GM12864 (cell line): ENCODE data around the gene PLXDC2.

Experiments
- DNase-seq: peaks from one replicate; pipeline ENCODE4 v3.0.0-alpha.2; 2011; ENCODE audit warnings: low read depth
- H3K4me3 ChIP-seq: 2 replicates; pipeline ENCODE4 v1.5.1; 2011; ENCODE audit warnings: mild to moderate bottlenecking, low read depth, low read length, control low read depth
- CTCF ChIP-seq: IDR thresholded peaks from 2 replicates; pipeline ENCODE4 v1.5.1; 2011; ENCODE audit warnings: low read depth, mild to moderate bottlenecking, moderate library complexity, low read length, control low read depth, inconsistent platforms; ENCODE audit errors: missing control alignments

Gene PLXDC2

GRCh38 chr10:19954601-19955000 is 138.4 kb downstream of the PLXDC2 start:
- no peak for TF ChIP-seq CTCF
- DNase-seq = no peak
- H3K4me3 ChIP-seq = no peak overlapping the region

DNA sequence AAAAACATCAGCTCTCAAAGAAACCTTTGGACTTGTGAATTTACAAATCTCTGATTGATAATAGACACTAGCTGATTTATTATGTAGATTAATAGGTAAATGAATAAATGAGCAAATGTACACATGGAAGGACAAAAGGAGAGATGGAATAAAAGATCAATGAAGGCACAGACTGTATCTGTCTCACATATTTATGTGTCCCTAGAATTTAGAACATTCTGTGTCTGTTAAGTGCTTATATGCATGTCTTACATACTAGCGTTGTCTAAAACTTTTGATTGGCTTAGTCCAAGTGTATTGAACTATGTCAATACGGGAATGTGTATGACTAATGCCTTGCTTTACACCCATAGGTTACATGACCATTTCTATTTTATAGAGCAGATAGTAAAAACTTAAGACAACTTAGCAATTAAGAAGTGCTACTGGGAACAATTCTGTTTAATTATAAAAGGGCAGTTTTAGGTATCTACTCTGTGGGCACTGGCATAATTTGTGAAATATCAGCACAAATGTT is 140.3 kb downstream of the PLXDC2 start:
- no peak for TF ChIP-seq CTCF
- no peak overlapping the region for H3K4me3 ChIP-seq
- DNase-seq = no peak

DNA sequence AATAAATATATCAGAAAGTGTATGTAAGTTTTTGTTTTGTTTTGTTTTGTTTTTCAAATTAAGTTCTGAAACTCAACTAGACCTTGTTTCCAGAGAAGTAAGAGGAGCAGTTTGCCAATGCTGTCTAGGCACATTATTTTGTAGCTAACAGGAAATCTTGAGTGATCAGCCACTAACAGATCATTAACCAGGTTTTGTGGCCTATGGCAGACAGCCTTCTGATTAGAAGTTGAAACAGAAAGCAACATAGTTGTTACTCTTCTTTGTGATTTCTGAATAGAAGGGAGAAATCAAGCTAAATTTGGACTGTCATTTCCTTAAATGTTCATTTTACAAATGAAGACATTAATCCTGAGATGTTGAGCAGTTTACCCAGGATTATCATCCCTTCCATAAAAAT is 142.6 kb downstream of the PLXDC2 start:
- no peak overlapping the region for H3K4me3 ChIP-seq
- TF ChIP-seq CTCF = no peak
- DNase-seq = no peak

DNA sequence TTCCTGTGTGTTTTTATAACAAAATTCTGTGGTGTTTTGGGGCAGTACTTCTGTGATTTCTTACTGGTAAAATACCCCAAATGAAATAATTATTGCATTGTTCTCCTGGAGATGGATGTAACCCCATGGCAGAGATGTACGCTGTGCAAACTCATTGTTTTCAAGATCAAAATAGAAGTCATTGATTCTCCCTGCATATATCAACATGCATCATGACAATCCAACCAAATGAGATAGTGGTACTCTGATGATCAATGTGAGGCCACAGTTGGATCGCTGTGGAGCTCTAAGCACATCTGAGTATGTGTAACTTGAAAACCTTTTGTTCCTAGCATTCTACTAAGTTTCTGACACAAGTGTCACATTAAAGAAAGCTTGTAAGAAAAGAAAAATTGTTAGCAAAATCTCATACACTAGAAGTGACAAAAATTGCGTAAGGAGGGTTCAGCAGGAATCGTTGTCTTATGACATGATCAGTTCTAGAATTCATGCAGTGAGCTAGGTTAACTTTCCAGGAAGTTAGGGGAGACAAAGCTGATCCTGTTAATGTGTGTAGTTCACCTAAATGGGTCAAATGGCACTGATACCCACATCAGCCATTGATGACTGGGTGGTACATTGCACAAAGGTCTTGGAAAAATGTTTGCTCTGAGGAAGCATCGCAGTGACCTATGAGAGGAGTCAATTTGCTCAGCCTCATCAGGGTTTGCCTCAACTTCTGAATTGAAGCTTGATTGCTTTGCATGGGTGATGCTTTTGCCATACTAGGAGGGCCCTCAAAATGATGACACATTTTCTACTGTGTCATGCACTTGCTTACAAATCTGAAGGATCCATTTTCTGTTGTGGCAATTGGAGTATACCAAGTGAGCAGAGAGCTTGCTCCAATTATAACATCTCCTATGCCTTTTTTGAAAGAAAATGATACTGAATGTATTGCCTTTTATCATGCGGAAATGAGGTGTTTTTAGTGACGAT is 145.1 kb downstream of the PLXDC2 start:
- DNase-seq = no peak
- TF ChIP-seq CTCF = no peak
- no peak overlapping the region for H3K4me3 ChIP-seq

DNA sequence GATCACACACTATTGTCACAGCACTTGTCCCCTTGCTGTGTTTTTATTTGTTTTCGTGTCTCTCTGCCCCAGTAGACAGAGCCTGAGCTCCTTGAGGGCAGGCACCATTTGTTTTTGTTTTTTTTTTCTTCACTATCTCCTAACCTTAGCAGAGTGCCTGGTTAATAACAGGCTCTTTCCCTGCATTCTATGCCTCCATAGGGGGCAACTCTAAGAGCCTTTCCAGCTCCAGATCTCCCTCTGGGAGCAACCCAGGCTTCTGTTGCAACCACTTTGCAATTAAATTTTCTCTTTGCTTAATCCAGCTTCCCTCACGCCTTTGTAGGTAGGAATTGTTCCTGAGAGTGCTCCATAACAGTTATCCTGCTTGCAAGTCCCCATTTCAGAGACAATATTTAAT is 148.4 kb downstream of the PLXDC2 start:
- no peak for TF ChIP-seq CTCF
- H3K4me3 ChIP-seq = no peak overlapping the region
- DNase-seq = no peak

DNA sequence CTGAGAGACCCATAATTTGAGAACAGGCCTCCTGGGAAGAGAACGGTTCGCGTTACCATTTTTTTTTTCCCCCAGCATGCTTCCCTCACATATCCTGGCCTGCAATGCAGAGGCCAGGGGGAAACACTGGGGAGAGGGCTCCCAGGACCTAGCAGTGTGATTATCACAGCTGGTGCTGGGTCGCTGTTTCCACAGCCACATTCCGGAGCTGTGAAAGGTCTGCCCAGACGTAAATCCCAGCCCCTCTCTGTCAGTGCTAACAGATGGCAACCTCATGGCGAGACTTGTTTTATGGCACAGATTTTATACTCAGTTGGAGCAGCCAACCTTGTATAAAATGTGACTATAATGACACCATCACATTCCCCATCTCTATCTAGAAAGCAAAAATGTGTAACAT is 150.5 kb downstream of the PLXDC2 start:
- no peak overlapping the region for H3K4me3 ChIP-seq
- no peak for TF ChIP-seq CTCF
- DNase-seq = no peak

GRCh38 chr10:19967981-19968380 is 151.7 kb downstream of the PLXDC2 start:
- H3K4me3 ChIP-seq = no peak overlapping the region
- no peak for TF ChIP-seq CTCF
- DNase-seq = no peak
